ENCODE measurements around the gene MTIF3. TPM values are rescaled to one million over a fixed set of nuclear protein-coding genes. Genes with fewer than 3 reads are reported as not detected.

Gene MTIF3
- polyA plus RNA-seq, 1 donor from 2014 or later: 66.5 TPM

- H3K9me3 ChIP-seq (ENCODE audit: low read length): no peaks in the 10 kb centered on the region
- no peaks in the 10 kb centered on the region for H3K27me3 ChIP-seq (ENCODE audit: insufficient read depth, low read depth, low read length)
- no peaks in the 10 kb centered on the region for H3K36me3 ChIP-seq (ENCODE audit: insufficient read depth, low read length)
- H3K27ac ChIP-seq (ENCODE audit: low read length): no peak overlapping the region
- H3K4me3 ChIP-seq (ENCODE audit: low read length): no peak overlapping the region
- no peaks in the 10 kb centered on the region for H3K9me2 ChIP-seq (ENCODE audit: insufficient read depth, low read length)
- H2AFZ ChIP-seq (ENCODE audit: low read depth, low read length): no peak overlapping the region
- no peak overlapping the region for H3K4me2 ChIP-seq (ENCODE audit: low read length)
- H3K79me2 ChIP-seq (replicated peaks; ENCODE audit: insufficient read depth, low read length): no peaks in the 10 kb centered on the region
- no peak overlapping the region for H3K9ac ChIP-seq (ENCODE audit: low read length)
- H4K20me1 ChIP-seq (ENCODE audit: insufficient read depth): no peaks in the 10 kb centered on the region
- TF ChIP-seq RAD21 (conservative IDR thresholded peaks at IDR 0.05): no peak
- no peak for TF ChIP-seq EP300 (conservative IDR thresholded peaks at IDR 0.05; ENCODE audit: poor library complexity, severe bottlenecking)
- TF ChIP-seq EZH2 (IDR thresholded peaks at IDR 0.05; ENCODE audit: borderline replicate concordance, insufficient read depth, low read length, poor library complexity, severe bottlenecking): no peak
- H3F3A ChIP-seq (ENCODE audit: insufficient read depth, low read length, poor library complexity, severe bottlenecking): no peaks in the 10 kb centered on the region
Observed at GRCh38 chr13:27482983-27483382, 32.6 kb upstream of the MTIF3 start.

DNA sequence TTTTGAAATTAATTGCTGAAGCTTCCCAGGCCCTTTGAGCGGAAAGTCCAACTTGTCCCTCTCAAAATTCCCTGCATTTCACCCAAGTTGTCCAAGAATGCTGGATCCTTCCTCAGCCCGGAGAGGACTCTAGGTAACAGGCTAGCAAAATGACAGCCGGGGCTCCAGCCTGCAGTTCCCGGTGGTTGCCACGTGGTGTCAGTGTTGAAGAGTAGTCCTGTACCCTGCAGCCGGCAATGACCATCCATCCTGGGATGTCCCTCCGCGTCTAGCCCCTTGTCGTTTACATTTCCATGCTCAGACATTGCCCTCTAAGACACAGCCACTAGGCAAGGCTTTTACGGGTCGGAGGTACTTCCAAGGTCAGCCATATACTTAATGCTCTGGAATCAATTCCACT, 31.4 kb upstream of the MTIF3 start:
- Histone ChIP-seq H3K79me2 (replicated peaks; ENCODE audit: insufficient read depth, low read length) (no peaks in the 10 kb centered on the region), H3F3A (ENCODE audit: insufficient read depth, low read length, poor library complexity, severe bottlenecking) (no peaks in the 10 kb centered on the region), H3K4me2 (ENCODE audit: low read length) (no peak overlapping the region), H3K27me3 (ENCODE audit: insufficient read depth, low read depth, low read length) (no peaks in the 10 kb centered on the region), H3K9me2 (ENCODE audit: insufficient read depth, low read length) (no peaks in the 10 kb centered on the region), H2AFZ (ENCODE audit: low read depth, low read length) (no peak overlapping the region), H3K27ac (ENCODE audit: low read length) (no peak overlapping the region), H3K9me3 (ENCODE audit: low read length) (no peaks in the 10 kb centered on the region), H3K4me3 (ENCODE audit: low read length) (no peak overlapping the region), H3K9ac (ENCODE audit: low read length) (no peak overlapping the region), H3K36me3 (ENCODE audit: insufficient read depth, low read length) (no peaks in the 10 kb centered on the region), H4K20me1 (ENCODE audit: insufficient read depth) (no peaks in the 10 kb centered on the region)
- TF ChIP-seq SMC3 (conservative IDR thresholded peaks at IDR 0.05; ENCODE audit: poor library complexity): peak; percentile 38
- TF ChIP-seq MXI1 (conservative IDR thresholded peaks at IDR 0.05; ENCODE audit: poor library complexity, severe bottlenecking): no peak
- TF ChIP-seq TAF1 (IDR thresholded peaks at IDR 0.05; ENCODE audit: low read depth): no peak
- TF ChIP-seq, protein P1, sequence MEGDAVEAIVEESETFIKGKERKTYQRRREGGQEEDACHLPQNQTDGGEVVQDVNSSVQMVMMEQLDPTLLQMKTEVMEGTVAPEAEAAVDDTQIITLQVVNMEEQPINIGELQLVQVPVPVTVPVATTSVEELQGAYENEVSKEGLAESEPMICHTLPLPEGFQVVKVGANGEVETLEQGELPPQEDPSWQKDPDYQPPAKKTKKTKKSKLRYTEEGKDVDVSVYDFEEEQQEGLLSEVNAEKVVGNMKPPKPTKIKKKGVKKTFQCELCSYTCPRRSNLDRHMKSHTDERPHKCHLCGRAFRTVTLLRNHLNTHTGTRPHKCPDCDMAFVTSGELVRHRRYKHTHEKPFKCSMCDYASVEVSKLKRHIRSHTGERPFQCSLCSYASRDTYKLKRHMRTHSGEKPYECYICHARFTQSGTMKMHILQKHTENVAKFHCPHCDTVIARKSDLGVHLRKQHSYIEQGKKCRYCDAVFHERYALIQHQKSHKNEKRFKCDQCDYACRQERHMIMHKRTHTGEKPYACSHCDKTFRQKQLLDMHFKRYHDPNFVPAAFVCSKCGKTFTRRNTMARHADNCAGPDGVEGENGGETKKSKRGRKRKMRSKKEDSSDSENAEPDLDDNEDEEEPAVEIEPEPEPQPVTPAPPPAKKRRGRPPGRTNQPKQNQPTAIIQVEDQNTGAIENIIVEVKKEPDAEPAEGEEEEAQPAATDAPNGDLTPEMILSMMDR (IDR thresholded peaks at IDR 0.05; ENCODE audit: poor library complexity, severe bottlenecking): peak; percentile 45
- TF ChIP-seq POLR2AphosphoS5 (IDR thresholded peaks at IDR 0.05): no peak
- TF ChIP-seq REST (IDR thresholded peaks at IDR 0.05; ENCODE audit: borderline replicate concordance): no peak
- no peak for TF ChIP-seq RAD21 (conservative IDR thresholded peaks at IDR 0.05)
- no peak for TF ChIP-seq EZH2 (IDR thresholded peaks at IDR 0.05; ENCODE audit: borderline replicate concordance, insufficient read depth, low read length, poor library complexity, severe bottlenecking)
- TF ChIP-seq EP300 (conservative IDR thresholded peaks at IDR 0.05; ENCODE audit: poor library complexity, severe bottlenecking): no peak

All from neural cell (in vitro differentiated cells).